SK-N-SH (cell line): Measurements from ENCODE around the gene STRN. TPM values are rescaled to one million over a fixed set of nuclear protein-coding genes. Genes with fewer than 3 reads are reported as not detected.

ENCODE experiments used
- CTCF ChIA-PET: fragments of 300-600, 350-600 bp; formaldehyde crosslinking; extraction: SDS; loops from one replicate; lab custom pipeline; 2021; lab: Yijun Ruan, JAX
- POLR2A ChIA-PET: fragments of 350-600 bp; sonication (Branson Sonifier 250); formaldehyde crosslinking; extraction: SDS; loops from one replicate; lab custom pipeline; 2020; ENCODE audit warnings: antibody characterized with exemption, inconsistent platforms; lab: Yijun Ruan, JAX
- DNase-seq: peaks from one replicate; pipeline ENCODE4 v3.0.0; 2012
- H2AFZ ChIP-seq: fragments of 200-600 bp; sonication (generic); 2 replicates; pipeline ENCODE4 v1.8.1; 2016; ENCODE audit warnings: antibody characterized with exemption, mild to moderate bottlenecking, low read depth
- H3F3A ChIP-seq: fragments of 200-600 bp; sonication (generic); replicated peaks from 2 replicates; pipeline ENCODE3; 2016; ENCODE audit warnings: antibody characterized with exemption, mild to moderate bottlenecking; ENCODE audit not compliant: insufficient read depth
- H3K27ac ChIP-seq, 2 experiments: fragments of 200-500 bp in 1 of 2; fragments of 200-600 bp in 1 of 2; sonication (Bioruptor generic) in 1 of 2; sonication (generic), shearing (Covaris generic) in 1 of 2; 2 replicates each; pipeline versions ENCODE4 v1.5.1 to v1.6.1; 2014 to 2016; ENCODE audit warnings: low read depth in 2 of 2, inconsistent platforms in 1 of 2, low read length in 1 of 2, mild to moderate bottlenecking in 1 of 2, mixed read lengths in 1 of 2
- H3K27me3 ChIP-seq: fragments of 200-600 bp; sonication (generic), shearing (Covaris generic); 2 replicates; pipeline ENCODE4 v1.6.1; 2016; ENCODE audit warnings: mixed run types; ENCODE audit not compliant: insufficient read depth
- H3K36me3 ChIP-seq, 2 experiments: fragments of 200-500 bp in 1 of 2; fragments of 200-600 bp in 1 of 2; sonication (Bioruptor generic) in 1 of 2; sonication (generic) in 1 of 2; replicated peaks in 1 of 2; 2 replicates each; pipeline versions ENCODE3 to v1.5.1; 2014 to 2016; ENCODE audit warnings: low read length in 1 of 2, mild to moderate bottlenecking in 1 of 2; ENCODE audit not compliant: insufficient read depth in 2 of 2, control insufficient read depth in 1 of 2
- H3K4me1 ChIP-seq, 2 experiments: fragments of 200-500 bp in 1 of 2; fragments of 200-600 bp in 1 of 2; sonication (Bioruptor generic) in 1 of 2; sonication (generic), shearing (Covaris generic) in 1 of 2; 2 replicates each; pipeline versions ENCODE4 v1.5.1 to v1.6.1; 2014 to 2016; ENCODE audit warnings: low read depth in 1 of 2, low read length in 1 of 2, mixed run types in 1 of 2; ENCODE audit not compliant: insufficient read depth in 2 of 2, control insufficient read depth in 1 of 2
- H3K4me2 ChIP-seq: fragments of 200-600 bp; sonication (generic), shearing (Covaris generic); 2 replicates; pipeline ENCODE4 v1.6.1; 2017; ENCODE audit warnings: mixed run types
- H3K4me3 ChIP-seq, 2 experiments: fragments of 200-500 bp in 1 of 2; fragments of 200-600 bp in 1 of 2; sonication (Bioruptor generic) in 1 of 2; sonication (generic), shearing (Covaris generic) in 1 of 2; 2 replicates each; pipeline versions ENCODE4 v1.5.1 to v1.8.1; 2014 to 2016; ENCODE audit warnings: low read depth in 2 of 2, inconsistent platforms in 1 of 2, low read length in 1 of 2, mild to moderate bottlenecking in 1 of 2, mixed read lengths in 1 of 2, moderate library complexity in 1 of 2
- H3K79me2 ChIP-seq: fragments of 200-600 bp; sonication (generic); 2 replicates; pipeline ENCODE4 v1.8.1; 2017; ENCODE audit warnings: mild to moderate bottlenecking; ENCODE audit not compliant: insufficient read depth
- H3K9ac ChIP-seq: fragments of 200-600 bp; sonication (generic); 2 replicates; pipeline ENCODE4 v1.6.1; 2017; ENCODE audit warnings: mixed run types
- H3K9me2 ChIP-seq: fragments of 200-600 bp; sonication (generic); 2 replicates; pipeline ENCODE4 v1.6.1; 2017; ENCODE audit warnings: mixed run types
- H3K9me3 ChIP-seq: fragments of 200-600 bp; sonication (generic); 2 replicates; pipeline ENCODE4 v1.6.1; 2017; ENCODE audit warnings: mixed run types, mild to moderate bottlenecking, moderate library complexity
- H4K20me1 ChIP-seq: fragments of 200-600 bp; sonication (generic); 2 replicates; pipeline ENCODE4 v1.6.1; 2017; ENCODE audit warnings: mild to moderate bottlenecking, mixed run types; ENCODE audit not compliant: insufficient read depth
- ELF1 ChIP-seq: IDR thresholded peaks from 2 replicates; pipeline ENCODE4 v1.4.0; 2012
- EZH2phosphoT487 ChIP-seq: fragments of 200-600 bp; sonication (generic); IDR thresholded peaks from 2 replicates; pipeline ENCODE4 v1.6.1; 2017; ENCODE audit warnings: low read depth, mixed run types, mild to moderate bottlenecking, antibody characterized with exemption, moderate library complexity, borderline replicate concordance
- FOSL2 ChIP-seq: IDR thresholded peaks from 2 replicates; pipeline ENCODE4 v1.4.0; 2012; ENCODE audit warnings: low read depth, mild to moderate bottlenecking, moderate library complexity, borderline replicate concordance
- FOXJ3 ChIP-seq: sonication (generic); formaldehyde crosslinking; IDR thresholded peaks from 2 replicates; pipeline ENCODE4 v1.5.1; 2020; ENCODE audit warnings: mild to moderate bottlenecking, missing genetic modification reagents
- FOXM1 ChIP-seq: IDR thresholded peaks from 2 replicates; pipeline ENCODE4 v1.4.0; 2012; ENCODE audit warnings: low read depth, mild to moderate bottlenecking
- GABPA ChIP-seq: IDR thresholded peaks from 2 replicates; pipeline ENCODE4 v1.4.0; 2012; ENCODE audit warnings: low read depth, mild to moderate bottlenecking
- GATA2 ChIP-seq: sonication (generic); formaldehyde crosslinking; IDR thresholded peaks from 2 replicates; pipeline ENCODE4 v1.5.0; 2020; ENCODE audit warnings: mild to moderate bottlenecking, missing genetic modification reagents
- JUND ChIP-seq: IDR thresholded peaks from 2 replicates; pipeline ENCODE4 v1.4.0; 2012
- MXI1 ChIP-seq: IDR thresholded peaks from 2 replicates; pipeline ENCODE4 v1.6.1; 2012; ENCODE audit warnings: mild to moderate bottlenecking, low read depth, low read length, improper control_type of control experiment
- NRF1 ChIP-seq: IDR thresholded peaks from 2 replicates; pipeline ENCODE4 v1.6.1; 2012; ENCODE audit warnings: low read depth, mild to moderate bottlenecking, low read length
- POLR2AphosphoS5 ChIP-seq: IDR thresholded peaks from 2 replicates; pipeline ENCODE4 v1.6.1; 2012; ENCODE audit warnings: low read depth, low read length
- RFX5 ChIP-seq: IDR thresholded peaks from 2 replicates; pipeline ENCODE4 v1.6.1; 2012; ENCODE audit warnings: mild to moderate bottlenecking, improper control_type of control experiment, low read length
- RXRA ChIP-seq: IDR thresholded peaks from 2 replicates; pipeline ENCODE4 v1.4.0; 2012; ENCODE audit warnings: low read depth, mild to moderate bottlenecking, borderline replicate concordance
- SIN3A ChIP-seq: IDR thresholded peaks from 2 replicates; pipeline ENCODE4 v1.6.1; 2012; ENCODE audit warnings: low read depth, mild to moderate bottlenecking, low read length, moderate library complexity, borderline replicate concordance
- SMC3 ChIP-seq: IDR thresholded peaks from 2 replicates; pipeline ENCODE4 v1.6.1; 2012; ENCODE audit warnings: low read depth, low read length, improper control_type of control experiment
- TAF1 ChIP-seq: IDR thresholded peaks from 2 replicates; pipeline ENCODE4 v1.6.1; 2012; ENCODE audit warnings: low read depth, mild to moderate bottlenecking, low read length, moderate library complexity, borderline replicate concordance
- TCF12 ChIP-seq: IDR thresholded peaks from 2 replicates; pipeline ENCODE4 v1.4.0; 2012
- TEAD4 ChIP-seq: IDR thresholded peaks from 2 replicates; pipeline ENCODE4 v1.4.0; 2012; ENCODE audit warnings: mild to moderate bottlenecking, borderline replicate concordance; ENCODE audit not compliant: insufficient read depth
- YY1 ChIP-seq: IDR thresholded peaks from 2 replicates; pipeline ENCODE4 v1.4.0; 2012; ENCODE audit warnings: low read depth, mild to moderate bottlenecking
- WGBS: methylation state at CpG from one replicate; pipeline ENCODE4 v1.1.6; 2017; ENCODE audit warnings: low lambda C conversion rate; 5-methylcytosine and 5-hydroxymethylcytosine counted together
- polyA plus RNA-seq, 3 experiments: library from polyadenylated mRNA; depleted of rRNA; stranded (reverse); fragments of >200 nt; gene quantifications; 2 replicates each; pipeline ENCODE4 v1.2.3, GENCODE V29; 2012
- TF ChIP-seq, protein P1 (sequence below): IDR thresholded peaks from 2 replicates; pipeline ENCODE4 v1.4.0; 2012; ENCODE audit warnings: low read depth, borderline replicate concordance
- TF ChIP-seq, protein P2 (sequence below): fragments of 150-350 bp; IDR thresholded peaks from 2 replicates; pipeline ENCODE4 v1.6.1; 2016; ENCODE audit warnings: mild to moderate bottlenecking, low read depth, low read length
- TF ChIP-seq, protein P3 (sequence below): IDR thresholded peaks from 2 replicates; pipeline ENCODE4 v1.4.0; 2012; ENCODE audit warnings: low read depth
- TF ChIP-seq, protein P4 (sequence below): IDR thresholded peaks from 2 replicates; pipeline ENCODE4; 2012

Gene STRN
- polyA plus RNA-seq, 1 of the 3 experiments (the other 2 are of a cell fraction): 4.8 TPM

DNA sequence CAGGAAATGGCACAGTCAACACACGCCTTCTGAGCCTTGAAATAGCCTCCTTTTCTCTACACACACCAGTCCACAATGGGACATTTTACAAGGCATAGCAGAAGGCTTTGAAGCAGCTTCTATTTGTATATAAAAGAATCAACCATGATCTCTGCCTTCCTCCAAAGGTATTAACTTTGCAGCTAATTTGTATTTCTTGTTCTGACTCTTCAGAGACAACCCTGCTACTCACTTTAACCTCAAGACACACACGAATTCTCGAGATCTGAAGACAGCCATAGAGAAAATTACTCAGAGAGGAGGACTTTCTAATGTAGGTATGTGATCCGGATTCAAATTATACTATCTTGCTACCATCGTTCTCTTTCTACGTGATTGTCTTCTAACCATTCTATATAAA lies 165.2 kb downstream of the STRN start:
- H3K27me3 ChIP-seq: peaks cover 12% of the 10 kb centered on the region; the same call in 1 of the 2 replicates
- no peaks in the 10 kb centered on the region for H3K9me3 ChIP-seq
- no peak overlapping the region for H3K4me2 ChIP-seq
- H3K27ac ChIP-seq: no peak overlapping the region
- no peak overlapping the region for H3K9ac ChIP-seq
- ChIA-PET CTCF (interaction anchor here (1.2 to 15.2 kb wide), 2 partner anchors 8 to 18 kb away, joined by 4 to 218 read pairs; no protein-coding TSS in a partner anchor), POLR2A (no interaction called here)
- DNase-seq: no peak
- no peak overlapping the region for H2AFZ ChIP-seq
- 36% methylated on average over 6 of the region's 6 CpGs for WGBS
- no peaks in the 10 kb centered on the region for H3K36me3 ChIP-seq
- H3K79me2 ChIP-seq: no peaks in the 10 kb centered on the region
- TF ChIP-seq, protein P1, sequence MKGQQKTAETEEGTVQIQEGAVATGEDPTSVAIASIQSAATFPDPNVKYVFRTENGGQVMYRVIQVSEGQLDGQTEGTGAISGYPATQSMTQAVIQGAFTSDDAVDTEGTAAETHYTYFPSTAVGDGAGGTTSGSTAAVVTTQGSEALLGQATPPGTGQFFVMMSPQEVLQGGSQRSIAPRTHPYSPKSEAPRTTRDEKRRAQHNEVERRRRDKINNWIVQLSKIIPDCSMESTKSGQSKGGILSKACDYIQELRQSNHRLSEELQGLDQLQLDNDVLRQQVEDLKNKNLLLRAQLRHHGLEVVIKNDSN: no peak
- no peak for TF ChIP-seq POLR2AphosphoS5
- TF ChIP-seq, protein P2, sequence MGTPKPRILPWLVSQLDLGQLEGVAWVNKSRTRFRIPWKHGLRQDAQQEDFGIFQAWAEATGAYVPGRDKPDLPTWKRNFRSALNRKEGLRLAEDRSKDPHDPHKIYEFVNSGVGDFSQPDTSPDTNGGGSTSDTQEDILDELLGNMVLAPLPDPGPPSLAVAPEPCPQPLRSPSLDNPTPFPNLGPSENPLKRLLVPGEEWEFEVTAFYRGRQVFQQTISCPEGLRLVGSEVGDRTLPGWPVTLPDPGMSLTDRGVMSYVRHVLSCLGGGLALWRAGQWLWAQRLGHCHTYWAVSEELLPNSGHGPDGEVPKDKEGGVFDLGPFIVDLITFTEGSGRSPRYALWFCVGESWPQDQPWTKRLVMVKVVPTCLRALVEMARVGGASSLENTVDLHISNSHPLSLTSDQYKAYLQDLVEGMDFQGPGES: no peak
- TF ChIP-seq JUND: no peak
- no peak for TF ChIP-seq FOSL2
- TF ChIP-seq EZH2phosphoT487: no peak
- no peak for TF ChIP-seq SIN3A
- TF ChIP-seq GABPA: no peak
- TF ChIP-seq TAF1: no peak
- TF ChIP-seq TEAD4: no peak
- TF ChIP-seq RXRA: no peak
- no peak for TF ChIP-seq FOXM1
- TF ChIP-seq YY1: no peak
- TF ChIP-seq RFX5: no peak
- TF ChIP-seq ELF1: no peak
- no peaks in the 10 kb centered on the region for H3F3A ChIP-seq
- no peaks in the 10 kb centered on the region for H3K4me1 ChIP-seq
- no peak overlapping the region for H3K4me3 ChIP-seq
- H3K9me2 ChIP-seq: no peaks in the 10 kb centered on the region
- H4K20me1 ChIP-seq: no peaks in the 10 kb centered on the region

- POLR2A ChIA-PET: no interaction called here
These were observed 166.0 kb downstream of the STRN start for GRCh38 chr2:36800381-36800780.

More at GRCh38 chr2:36800381-36800780, 166.0 kb downstream of the STRN start:
- no peak overlapping the region for H3K9ac ChIP-seq
- no peaks in the 10 kb centered on the region for H4K20me1 ChIP-seq
- H3K36me3 ChIP-seq: no peaks in the 10 kb centered on the region
- no peak overlapping the region for H3K4me3 ChIP-seq
- CTCF ChIA-PET: interaction anchor here (15.2 kb wide), 1 partner anchor 18 kb away, joined by 218 read pairs; no protein-coding TSS in a partner anchor
- no peak for DNase-seq
- H3K4me2 ChIP-seq: no peak overlapping the region
- no peaks in the 10 kb centered on the region for H3K4me1 ChIP-seq
- TF ChIP-seq, protein P1: no peak
- TF ChIP-seq, protein P3, sequence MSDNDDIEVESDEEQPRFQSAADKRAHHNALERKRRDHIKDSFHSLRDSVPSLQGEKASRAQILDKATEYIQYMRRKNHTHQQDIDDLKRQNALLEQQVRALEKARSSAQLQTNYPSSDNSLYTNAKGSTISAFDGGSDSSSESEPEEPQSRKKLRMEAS: no peak
- TF ChIP-seq POLR2AphosphoS5: no peak
- no peak for TF ChIP-seq RFX5
- no peak for TF ChIP-seq SMC3
- TF ChIP-seq, protein P4, sequence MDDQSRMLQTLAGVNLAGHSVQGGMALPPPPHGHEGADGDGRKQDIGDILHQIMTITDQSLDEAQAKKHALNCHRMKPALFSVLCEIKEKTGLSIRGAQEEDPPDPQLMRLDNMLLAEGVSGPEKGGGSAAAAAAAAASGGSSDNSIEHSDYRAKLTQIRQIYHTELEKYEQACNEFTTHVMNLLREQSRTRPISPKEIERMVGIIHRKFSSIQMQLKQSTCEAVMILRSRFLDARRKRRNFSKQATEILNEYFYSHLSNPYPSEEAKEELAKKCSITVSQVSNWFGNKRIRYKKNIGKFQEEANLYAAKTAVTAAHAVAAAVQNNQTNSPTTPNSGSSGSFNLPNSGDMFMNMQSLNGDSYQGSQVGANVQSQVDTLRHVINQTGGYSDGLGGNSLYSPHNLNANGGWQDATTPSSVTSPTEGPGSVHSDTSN: no peak
- no peak for TF ChIP-seq FOSL2
- no peak for TF ChIP-seq FOXJ3 (CRISPR knock-in tag)
- no peak for TF ChIP-seq MXI1
- TF ChIP-seq GATA2: no peak
- no peak for TF ChIP-seq NRF1
- TF ChIP-seq TCF12: no peak
- H2AFZ ChIP-seq: no peak overlapping the region
- no peaks in the 10 kb centered on the region for H3K9me3 ChIP-seq
- no peaks in the 10 kb centered on the region for H3F3A ChIP-seq
- no peaks in the 10 kb centered on the region for H3K79me2 ChIP-seq
- H3K27ac ChIP-seq: no peak overlapping the region
- 72% methylated on average over 11 of the region's 11 CpGs for WGBS
- H3K9me2 ChIP-seq: no peaks in the 10 kb centered on the region
- peaks cover 12% of the 10 kb centered on the region; the same call in 1 of the 2 replicates for H3K27me3 ChIP-seq
